GM21576 (cell line): ENCODE results near the gene UMODL1.

Source experiments
- ATAC-seq: cut with Tn5 transposase; IDR thresholded peaks from one replicate; pipeline ENCODE4 v1.9.1; 2021; ENCODE audit warnings: mild to moderate bottlenecking, moderate library complexity; ENCODE audit not compliant: unreplicated experiment

Gene UMODL1

DNA sequence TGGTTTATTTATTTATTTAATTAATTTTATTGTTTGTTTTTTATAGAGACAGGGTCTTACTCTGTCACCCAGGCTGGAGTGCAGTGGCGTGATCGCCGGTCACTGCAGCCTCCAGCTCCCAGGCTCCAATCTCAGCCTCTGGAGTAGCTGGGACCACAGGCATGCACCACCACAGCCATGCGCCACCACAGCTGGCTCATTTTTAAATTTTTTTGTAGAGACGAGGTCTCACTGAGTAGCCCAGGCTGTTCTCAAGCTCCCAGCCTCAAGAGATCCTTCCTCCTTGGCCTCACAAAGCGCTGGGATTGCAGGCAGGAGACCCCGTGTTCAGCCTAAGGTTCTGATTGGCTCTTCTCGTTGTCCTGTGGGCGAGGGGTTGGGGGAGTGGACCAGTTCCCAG lies 22.1 kb downstream of the UMODL1 start:
- no peak for ATAC-seq

DNA sequence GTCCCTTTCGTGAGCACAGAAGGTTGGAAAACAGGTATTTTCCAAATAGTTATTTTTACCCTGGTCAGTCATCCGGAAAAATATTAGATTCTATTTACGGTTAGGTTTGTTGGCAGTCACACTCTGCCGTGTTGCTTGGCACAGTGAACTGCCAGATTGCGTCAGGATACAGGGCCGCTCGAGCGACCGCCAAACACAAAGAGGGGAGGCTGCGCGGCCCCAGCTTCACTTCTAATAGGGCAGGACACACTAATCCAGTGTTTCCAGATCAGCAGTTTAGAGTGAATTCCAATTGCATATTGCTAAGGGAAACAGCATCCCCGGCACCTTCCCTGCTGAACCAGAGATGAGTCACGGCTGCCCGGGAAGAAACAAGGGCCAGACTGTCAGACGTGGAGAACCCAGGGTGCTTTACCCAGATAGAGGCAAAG lies 22.9 kb downstream of the UMODL1 start:
- ATAC-seq = no peak

- no peak for ATAC-seq
Measured at GRCh38 chr21:42094811-42095210, 23.7 kb downstream of the UMODL1 start.

- ATAC-seq = no peak
Measured at GRCh38 chr21:42095581-42095980, 24.5 kb downstream of the UMODL1 start.

- ATAC-seq = no peak
Measured at GRCh38 chr21:42096566-42096965, 25.4 kb downstream of the UMODL1 start.

- ATAC-seq = no peak
Measured at GRCh38 chr21:42097274-42097673, 26.2 kb downstream of the UMODL1 start.

GRCh38 chr21:42097860-42098454 lies 26.8 kb downstream of the UMODL1 start:
- ATAC-seq = no peak

DNA sequence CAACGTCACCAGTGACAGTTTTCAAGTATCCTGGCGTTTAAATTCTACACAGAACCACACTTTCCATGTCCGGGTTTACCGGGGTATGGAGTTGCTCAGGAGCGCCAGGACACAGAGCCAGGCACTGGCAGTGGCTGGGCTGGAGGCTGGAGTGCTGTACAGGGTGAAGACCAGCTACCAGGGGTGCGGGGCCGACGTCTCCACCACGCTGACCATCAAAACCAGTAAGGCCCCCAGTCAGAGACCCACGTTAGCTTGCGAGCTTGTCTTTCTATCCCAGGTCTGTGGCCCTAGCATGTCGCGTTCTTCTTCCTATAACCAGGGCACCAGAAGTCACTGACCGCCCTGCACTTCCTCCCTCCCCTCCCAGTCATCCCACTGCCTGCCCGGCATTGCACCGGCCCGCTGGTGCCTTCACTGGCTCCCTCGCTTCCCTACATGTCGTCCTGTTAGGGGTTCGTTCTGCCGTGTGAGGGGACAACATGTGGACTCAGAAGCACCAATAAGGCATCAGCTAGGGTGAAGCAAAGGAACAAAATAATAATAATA lies 27.9 kb downstream of the UMODL1 start:
- ATAC-seq = no peak

- no peak for ATAC-seq
Measured at GRCh38 chr21:42101246-42101645, 30.1 kb downstream of the UMODL1 start.

- no peak for ATAC-seq
Measured at GRCh38 chr21:42102076-42102475, 31.0 kb downstream of the UMODL1 start.

DNA sequence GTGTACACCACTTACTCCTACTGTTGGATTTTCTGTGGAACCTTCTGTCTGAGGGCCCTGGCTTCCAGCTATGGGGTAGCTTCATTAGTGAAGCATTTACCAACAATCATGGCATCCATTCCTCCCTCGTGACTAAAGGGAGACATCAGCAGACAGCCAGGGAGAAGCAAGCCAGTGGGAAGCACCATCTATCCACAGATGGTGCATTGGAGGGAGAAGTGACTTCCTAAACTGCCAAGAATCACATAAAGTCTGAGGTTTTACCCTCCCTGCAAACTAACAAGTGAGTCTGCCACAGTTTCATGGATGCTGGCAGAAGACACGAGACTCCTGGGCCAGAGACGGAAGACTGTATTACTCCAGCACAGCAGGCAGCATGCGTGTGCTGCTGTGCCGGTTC lies 31.4 kb downstream of the UMODL1 start:
- ATAC-seq = no peak

- no peak for ATAC-seq
Measured at GRCh38 chr21:42102991-42103390, 31.9 kb downstream of the UMODL1 start.

GRCh38 chr21:42103843-42104242 lies 32.7 kb downstream of the UMODL1 start:
- ATAC-seq = no peak

GRCh38 chr21:42105476-42106315 lies 34.6 kb downstream of the UMODL1 start:
- ATAC-seq = no peak

DNA sequence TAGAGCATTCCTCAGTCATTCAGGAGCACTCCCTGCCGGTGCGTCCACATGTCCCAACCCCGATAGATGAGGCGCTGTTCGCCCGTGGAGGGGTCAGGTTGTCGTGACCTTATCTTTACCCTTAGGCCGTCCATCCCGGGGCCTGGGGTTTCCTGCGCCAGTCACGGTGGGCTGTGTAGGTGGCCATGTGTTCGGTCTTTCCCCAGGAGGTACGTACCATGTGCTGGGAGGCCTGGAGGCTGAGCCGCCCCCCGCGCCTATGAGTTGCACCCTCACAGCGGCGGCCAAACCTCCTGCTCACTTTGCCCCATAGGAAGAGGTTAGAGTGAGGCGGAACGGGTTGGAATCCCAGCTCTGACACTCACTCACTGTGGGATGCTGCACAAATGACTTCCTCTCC lies 35.3 kb downstream of the UMODL1 start:
- ATAC-seq = no peak

GRCh38 chr21:42107177-42107880 lies 36.2 kb downstream of the UMODL1 start:
- no peak for ATAC-seq

DNA sequence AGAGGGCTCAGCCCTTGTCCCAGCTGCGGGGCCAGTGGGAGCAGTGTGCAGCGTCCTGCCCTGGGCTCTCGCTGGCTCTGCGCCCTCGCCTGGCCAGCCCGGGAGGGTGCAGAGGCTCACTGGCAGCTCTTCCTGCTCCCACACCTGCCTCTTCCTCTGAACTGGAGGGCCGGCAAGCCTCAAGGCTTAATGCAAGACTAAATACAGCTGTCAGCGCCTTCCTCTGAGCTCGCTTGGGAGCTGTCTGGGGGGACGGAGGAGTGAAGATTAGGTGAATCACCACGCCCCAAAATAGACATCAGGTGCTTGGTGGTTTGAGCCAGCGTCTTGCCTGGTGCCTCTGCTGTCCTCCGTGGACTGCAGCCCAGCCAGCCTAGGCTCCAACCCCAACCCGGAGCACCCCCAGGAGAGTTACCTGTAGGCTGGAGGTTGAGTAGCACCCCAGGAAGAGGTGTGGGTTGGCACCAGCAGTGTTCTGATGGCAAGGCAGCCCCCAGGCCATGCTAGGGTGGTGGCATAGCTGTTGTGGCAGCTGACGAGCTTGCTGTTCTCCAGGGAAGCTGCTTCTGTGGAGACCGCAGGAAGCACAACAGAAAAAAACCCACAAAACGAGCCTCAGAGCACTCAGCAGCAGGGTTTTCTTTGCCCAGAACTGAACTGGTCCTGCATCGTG lies 36.9 kb downstream of the UMODL1 start:
- ATAC-seq = peak; percentile 79

DNA sequence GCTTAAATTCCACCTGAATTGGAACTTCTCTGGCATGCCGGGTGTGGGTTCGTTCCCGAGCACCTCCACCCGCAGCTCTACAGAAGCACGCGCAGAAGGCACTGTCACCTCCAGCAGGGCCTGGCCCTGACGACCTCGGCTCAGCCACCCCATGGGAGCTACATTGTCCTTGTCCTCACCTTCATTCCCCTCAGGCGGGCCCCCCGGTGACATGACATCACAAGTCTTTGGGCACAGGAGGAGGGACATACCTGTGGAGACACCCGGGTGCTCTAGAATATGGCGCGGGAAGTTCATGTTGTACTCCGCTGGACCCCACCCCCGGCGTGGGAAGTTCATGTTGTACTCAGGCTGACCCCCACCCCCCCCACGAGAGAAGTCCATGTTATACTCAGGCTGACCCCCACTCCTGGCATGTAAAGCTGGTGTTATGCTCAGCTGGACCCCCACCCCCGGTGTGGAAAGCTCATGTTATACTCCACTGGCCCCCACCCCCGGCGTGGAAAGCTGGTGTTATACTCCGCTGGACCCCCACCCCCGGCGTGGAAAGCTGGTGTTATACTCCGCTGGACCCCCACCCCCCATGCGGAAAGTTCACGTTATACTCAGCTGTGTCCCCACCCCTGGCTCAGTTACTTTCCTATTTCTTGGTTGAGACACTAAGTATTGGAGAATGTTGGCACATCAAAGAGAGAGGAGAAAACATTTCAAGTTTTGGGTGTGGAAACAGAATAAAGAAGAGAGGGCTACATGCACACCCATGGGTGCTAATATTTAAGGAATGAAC lies 37.6 kb downstream of the UMODL1 start:
- ATAC-seq = no peak

- ATAC-seq = no peak
Measured at GRCh38 chr21:42109473-42109872, 38.4 kb downstream of the UMODL1 start.

- no peak for ATAC-seq
Measured at GRCh38 chr21:42109873-42110525, 38.9 kb downstream of the UMODL1 start.
